Pons (tissue), 1 donor: ENCODE measurements around the gene EEIG2.

Source experiments
- DNase-seq: peaks from one replicate; pipeline ENCODE4 v3.0.0-alpha.2; 2016; ENCODE audit warnings: low spot score

EEIG2 gene

GRCh38 chr1:108583757-108584427, 24.0 kb downstream of the EEIG2 start:
- no peak for DNase-seq

GRCh38 chr1:108584428-108584856, 24.5 kb downstream of the EEIG2 start:
- peak; percentile 32 for DNase-seq

GRCh38 chr1:108585313-108585712, 25.4 kb downstream of the EEIG2 start:
- no peak for DNase-seq

- DNase-seq, result no peak
Measured at GRCh38 chr1:108590441-108590840, 30.5 kb downstream of the EEIG2 start.

GRCh38 chr1:108590957-108591356, 31.1 kb downstream of the EEIG2 start:
- no peak for DNase-seq

- DNase-seq, result no peak
Measured at GRCh38 chr1:108591466-108591865, 31.6 kb downstream of the EEIG2 start.

- DNase-seq, result peak; percentile 15
Measured at GRCh38 chr1:108592030-108592759, 32.3 kb downstream of the EEIG2 start.

- DNase-seq, result no peak
Measured at GRCh38 chr1:108593448-108593847, 33.5 kb downstream of the EEIG2 start.

- DNase-seq, result no peak
Measured at GRCh38 chr1:108595507-108595906, 35.6 kb downstream of the EEIG2 start.

- no peak for DNase-seq
Measured at GRCh38 chr1:108597041-108597440, 37.1 kb downstream of the EEIG2 start.

- DNase-seq, result no peak
Measured at GRCh38 chr1:108598340-108598739, 38.4 kb downstream of the EEIG2 start.

GRCh38 chr1:108600504-108600903, 40.6 kb downstream of the EEIG2 start:
- DNase-seq, result no peak

GRCh38 chr1:108601708-108602410, 42.0 kb downstream of the EEIG2 start:
- DNase-seq, result no peak

GRCh38 chr1:108605633-108606032, 45.7 kb downstream of the EEIG2 start:
- DNase-seq, result no peak

- DNase-seq, result no peak
Measured at GRCh38 chr1:108606478-108606877, 46.6 kb downstream of the EEIG2 start.

GRCh38 chr1:108609483-108610049, 49.7 kb downstream of the EEIG2 start:
- no peak for DNase-seq
